Measurements from ENCODE around the gene IFNL1.

GRCh38 chr19:39304701-39305571, 8.7 kb downstream of the IFNL1 start:
- TF ChIP-seq CTCF (conservative IDR thresholded peaks at IDR 0.05; ENCODE audit: low read length) (no peak), EZH2phosphoT487 (IDR thresholded peaks at IDR 0.05; ENCODE audit: borderline replicate concordance, low read depth, low read length) (no peak)
